Measurements from ENCODE around the gene SLIT3.

The SLIT3 gene

DNA sequence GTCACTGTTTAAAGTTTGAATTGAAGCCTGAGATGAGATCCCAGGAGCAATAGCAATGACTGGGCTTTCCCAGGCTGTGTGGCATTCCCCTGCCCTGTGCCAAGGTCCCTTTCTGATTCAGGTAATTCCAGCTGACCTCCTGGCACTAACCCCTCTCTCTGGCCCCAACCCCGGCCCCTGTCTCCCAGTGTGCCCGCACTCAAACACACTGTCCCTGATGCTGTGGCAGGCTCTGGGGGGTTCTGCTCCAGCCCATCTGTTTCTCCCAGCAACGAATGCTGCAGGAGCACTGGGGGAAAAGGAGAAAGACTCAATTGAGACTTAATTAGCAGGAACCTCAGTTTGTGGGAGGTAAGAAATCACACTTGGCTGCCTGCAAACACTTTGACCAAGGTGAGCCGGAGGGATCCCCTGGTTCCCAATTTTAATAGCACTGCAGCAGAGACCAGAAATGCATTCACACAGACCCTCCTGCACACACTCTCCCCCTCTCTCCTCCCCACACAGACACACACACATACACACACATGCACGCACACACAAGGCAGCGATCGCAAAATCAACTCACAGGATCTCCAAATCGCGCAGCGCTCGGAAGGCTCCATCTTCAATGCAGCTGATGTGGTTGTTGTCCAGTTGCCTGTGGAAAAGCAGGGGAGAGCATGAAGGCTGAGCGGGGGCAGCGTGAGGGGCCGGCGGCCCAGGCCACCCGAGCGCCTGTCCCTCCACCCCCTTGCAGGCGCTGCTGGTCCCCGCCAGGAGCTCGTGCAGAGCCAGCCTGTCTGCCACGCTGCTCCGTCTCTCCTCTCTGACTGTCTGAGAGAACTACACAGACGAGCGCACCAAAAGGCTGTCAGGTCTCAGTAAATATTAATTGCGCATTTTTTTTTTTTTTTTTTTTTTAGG lies 456.7 kb downstream of the SLIT3 start:
- DNase-seq: no peak

DNA sequence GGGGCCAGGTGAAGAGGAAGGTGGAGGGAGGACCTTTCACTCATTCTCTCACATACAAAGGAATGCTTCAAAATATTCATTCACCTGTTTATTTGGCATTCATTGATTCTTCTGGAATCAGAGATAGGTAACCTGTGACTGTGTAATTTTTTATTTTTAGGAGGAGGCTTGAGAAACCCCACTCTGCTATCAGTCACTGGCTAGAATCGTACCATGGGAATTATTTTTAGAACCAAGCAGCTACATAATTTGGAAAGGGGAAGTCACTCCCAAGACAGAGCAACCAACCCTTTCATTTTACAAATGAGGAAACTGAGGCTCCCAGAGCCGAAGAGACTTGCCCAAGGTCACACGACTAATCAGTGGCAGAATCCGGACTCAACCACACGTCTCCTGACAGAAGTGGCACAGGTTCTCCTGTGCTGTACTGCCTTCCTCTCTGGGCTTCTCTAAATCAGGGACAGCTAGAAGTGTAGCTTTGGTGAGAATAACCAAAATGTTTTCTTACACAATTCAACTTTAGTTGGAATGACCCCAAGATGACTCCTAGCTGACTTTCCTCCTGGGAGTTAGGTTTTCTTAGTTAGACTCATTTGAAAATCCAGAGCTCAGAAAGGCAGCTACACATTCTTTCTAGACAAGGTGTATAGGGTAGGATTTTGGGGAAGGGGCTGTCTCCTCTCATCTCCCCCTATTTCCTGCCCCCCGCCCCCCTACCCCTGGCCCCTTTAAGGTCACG lies 457.5 kb downstream of the SLIT3 start:
- no peak for DNase-seq

DNA sequence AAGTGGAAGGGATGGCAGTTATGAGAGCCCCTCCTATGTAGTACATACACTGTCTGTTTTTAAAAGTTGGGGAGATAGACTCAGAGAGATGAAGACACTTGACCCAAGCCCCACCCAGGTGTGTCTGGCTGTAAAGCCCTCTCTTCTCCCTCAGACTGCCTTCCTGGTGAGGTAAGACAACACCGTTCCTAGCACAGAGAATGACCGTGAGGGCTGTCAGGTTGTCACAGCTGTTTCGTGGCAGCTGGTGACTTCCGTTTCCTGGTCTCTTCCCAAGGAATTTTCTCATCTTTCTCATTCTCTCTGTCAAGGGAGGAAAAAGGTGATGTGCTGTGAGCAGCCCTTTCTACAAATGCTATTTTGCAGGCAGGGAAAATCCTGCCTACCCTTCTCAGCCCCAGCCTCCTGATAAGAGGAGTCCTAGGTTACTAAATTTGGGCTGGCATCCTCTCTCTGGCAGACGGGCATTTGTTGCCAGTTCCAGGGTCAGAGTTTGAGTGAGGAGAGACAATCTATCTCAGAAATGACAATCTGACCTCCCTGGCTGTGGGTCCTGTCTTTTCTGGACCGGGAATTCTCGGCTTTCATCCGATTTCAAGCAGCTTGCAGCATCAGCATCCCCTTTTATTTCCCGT lies 458.3 kb downstream of the SLIT3 start:
- DNase-seq: no peak

DNA sequence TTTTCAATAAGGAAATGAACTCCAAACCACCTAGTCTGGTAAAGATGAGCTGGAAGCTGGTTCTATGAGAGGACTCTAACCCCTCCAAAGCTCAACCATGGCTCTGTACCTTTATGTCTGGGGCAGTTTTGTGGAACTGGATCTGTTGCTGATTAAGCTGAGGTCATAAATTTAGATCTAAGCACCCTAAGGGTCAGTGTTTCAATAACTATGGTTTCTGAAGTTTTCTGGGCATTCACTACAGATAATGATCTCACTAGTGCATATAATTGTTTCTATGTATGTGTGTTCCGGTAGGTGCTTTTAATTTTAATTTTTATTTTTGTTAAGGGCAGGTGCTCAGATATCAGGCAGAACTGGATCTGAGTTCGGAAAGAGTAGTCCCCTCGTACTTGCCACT lies 463.1 kb downstream of the SLIT3 start:
- no peak for DNase-seq

DNA sequence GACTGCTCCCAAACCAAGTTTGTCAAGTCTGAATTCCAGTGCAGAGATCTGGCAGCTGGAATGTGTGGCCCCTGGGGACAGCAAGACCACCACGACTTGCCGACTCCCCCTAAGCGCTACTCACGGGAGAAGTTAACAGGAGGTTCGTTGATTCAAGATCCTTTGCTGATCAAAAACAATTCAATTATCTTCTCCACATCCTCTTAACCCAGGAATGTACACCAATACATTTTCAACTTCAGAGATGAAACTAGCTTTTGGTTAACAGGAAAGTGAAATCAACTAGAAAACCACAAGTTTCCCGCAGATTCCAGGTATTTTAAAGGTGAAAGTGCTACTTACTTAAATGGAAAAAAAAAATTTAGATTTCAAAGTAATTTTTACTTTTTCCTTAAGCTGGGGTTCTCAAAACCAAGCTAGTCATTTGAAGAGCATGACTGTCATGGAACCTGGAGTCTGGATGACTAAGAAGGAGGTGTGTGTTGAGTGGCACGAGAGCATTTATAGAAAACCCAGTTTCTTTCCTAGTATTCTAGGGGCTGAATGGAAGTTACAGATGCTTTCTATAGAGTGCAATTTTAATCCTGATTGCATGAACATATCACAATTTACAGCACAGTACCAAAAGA lies 464.2 kb downstream of the SLIT3 start:
- DNase-seq: no peak

DNA sequence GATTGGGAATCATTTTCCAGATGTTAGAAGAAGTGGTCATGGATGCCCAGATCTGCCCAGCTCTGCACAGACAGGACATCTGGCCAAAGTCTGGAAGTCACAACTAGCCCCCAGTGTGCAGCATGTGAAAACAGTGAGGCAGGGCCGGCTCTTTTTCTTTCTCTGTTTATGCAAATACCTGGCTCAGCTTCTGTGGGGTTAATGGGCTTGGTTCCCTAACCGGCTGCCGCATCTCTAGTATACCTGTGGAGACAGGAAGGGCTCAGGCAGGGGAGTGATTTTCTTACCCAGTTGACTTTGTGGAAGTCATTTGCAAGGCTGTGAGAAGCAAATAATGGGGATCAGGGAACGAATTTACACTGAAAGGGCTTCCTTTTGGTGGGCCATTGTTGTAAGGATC lies 467.0 kb downstream of the SLIT3 start:
- no peak for DNase-seq

DNA sequence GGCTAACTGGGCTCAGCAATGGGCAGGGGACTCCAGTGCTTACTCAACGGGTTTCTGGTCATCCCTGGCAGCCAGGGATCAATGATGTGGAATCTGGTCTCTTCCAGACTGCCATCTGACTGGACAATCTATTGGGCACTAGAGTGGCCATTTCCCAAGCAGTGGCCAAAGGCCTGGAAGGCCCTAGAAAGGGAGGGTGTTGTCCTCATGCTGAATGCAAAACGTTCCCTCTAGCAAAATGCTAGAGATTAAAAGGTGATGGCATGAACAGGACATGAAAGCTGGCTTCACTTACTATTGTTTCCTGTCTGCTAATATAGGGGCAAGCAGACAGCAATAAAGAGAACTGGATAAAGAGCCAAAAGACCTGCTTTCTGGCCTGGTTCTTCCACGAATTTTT lies 467.6 kb downstream of the SLIT3 start:
- no peak for DNase-seq

DNA sequence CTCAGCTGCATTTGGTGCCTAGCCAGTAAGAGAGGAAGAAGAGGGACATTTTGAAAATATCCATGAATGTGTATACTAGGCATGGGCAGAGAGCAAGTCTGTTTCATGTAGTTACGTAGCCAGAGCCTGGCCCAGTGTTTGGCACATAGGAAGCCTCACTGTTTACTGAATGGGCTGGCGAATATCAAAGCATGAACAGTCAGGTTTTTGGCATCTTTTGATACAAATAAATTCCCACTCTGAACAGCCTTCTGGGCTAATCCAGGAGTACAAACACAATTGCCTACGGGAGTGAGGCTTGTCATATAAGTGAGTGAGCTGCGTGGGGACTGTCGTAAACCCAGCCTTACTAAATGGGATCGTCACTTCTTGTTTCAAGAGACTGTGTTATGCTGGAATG lies 468.6 kb downstream of the SLIT3 start:
- DNase-seq: no peak

DNA sequence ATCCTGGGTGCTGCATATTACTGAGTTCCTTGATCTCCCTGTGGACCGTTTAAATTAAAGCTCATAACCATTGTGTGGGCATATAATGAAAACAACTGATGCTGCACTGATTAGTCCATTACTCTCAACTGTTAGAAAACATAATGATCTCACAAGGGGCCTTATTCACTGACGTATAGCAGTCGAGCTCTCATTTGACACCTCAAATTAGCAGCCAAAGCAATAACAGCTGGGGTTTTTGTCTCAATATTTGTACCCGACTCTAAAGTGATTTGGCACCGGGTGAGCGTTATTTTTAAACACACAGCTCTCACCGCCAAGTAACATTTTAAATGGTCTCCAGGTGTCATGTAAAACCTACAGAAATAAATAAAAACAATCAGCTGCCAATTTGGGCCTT lies 469.6 kb downstream of the SLIT3 start:
- DNase-seq: no peak

DNA sequence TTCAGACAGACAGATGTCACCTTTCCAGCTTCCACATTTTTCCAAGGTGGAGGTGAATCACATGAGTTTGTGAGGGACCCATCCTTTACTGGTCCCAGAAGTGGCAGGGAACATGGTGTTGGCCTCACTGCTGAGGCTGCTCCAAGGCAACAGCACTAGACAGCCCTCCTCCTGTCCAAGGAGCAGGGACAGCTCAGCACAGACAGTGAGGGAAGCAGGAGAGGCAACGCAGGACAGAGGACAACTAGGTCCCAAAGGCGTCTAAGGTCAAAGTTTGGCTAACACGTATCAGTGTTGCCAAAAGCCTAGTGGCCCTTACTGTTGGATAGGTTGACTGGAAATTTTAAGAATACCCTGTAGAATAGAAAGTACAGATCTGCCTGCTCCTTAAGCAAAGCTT lies 470.1 kb downstream of the SLIT3 start:
- no peak for DNase-seq

DNA sequence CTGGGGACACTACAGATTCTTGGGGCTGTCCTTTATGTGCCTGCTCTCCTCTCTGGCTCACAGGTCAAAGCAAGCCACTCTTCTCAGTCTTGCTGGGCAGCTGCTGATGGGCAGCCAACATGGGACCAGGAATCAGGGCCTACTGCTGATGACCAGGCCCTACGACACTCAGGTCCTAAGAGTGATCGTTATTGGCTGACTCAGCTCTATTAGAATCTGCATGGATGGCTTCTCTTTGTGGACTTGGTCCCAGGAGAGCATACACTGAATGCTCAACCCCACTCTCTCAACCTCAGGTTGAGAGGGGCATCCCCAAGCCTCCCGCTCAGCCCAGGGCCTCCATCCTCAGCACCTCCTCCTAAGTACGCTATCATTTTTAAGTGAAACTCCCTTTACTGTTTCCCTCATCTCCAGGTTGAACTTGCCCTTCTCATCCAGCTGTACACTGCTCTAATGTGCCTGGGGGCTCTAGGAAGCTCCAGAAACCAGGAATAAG lies 471.0 kb downstream of the SLIT3 start:
- DNase-seq: no peak

DNA sequence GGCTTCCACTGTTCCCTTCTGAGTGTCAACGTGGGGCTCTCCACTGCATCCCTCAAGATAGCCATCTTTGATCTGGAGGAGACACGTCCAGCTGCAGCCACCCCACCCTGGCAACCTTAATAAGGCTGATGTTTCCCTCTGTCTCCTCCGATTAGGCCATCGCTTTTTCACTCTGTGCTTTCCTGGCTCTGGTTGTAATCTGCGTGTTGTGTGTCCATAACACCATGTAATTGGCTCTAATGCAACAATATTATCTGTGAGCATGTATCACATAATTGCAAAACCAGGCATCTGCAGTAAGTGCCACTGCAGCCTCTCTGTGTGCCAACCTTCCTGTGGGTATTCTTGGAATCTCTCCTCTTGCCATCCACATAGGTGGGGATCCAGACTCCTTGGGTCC lies 471.9 kb downstream of the SLIT3 start:
- DNase-seq: no peak

DNA sequence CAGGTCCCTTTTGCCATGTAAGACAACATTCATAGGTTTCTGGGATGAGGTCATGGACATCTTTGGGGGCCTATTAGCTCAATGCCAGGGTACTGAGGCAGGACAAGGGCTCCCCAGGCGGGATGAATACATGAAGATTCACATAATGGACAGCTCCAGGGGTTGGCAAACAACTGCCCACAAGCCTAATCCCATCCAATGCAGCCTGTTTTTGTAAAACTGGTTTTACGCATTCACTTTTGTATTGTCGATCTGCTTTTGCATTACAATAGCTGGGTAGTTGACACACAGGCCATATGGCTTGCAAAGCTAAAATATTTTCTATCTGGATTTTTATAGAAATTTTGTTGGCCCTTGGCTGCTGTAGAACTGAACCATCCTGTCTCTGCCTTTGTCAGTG lies 473.3 kb downstream of the SLIT3 start:
- DNase-seq: no peak

DNA sequence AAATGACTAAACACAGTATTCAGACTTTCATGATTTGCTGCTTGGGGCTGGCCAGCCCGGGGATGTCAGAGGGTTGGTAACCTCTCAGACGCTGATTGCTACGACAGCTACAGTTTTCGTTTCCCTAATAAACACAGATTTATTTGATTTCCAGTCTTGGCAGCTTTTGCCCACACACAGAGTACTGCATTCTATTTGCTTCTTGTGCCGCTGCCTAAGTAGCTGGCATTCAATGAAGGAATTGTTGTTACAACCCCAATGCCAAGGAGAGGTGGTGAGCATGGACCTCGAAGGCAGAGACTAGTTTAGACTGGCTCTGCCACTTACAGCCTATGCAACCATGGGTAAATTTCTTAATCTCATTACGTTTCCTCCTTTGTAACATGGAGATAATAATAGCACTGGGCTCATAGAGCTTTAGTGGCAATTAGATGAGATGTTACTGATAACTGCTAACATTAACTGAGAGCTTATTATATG lies 474.7 kb downstream of the SLIT3 start:
- no peak for DNase-seq

DNA sequence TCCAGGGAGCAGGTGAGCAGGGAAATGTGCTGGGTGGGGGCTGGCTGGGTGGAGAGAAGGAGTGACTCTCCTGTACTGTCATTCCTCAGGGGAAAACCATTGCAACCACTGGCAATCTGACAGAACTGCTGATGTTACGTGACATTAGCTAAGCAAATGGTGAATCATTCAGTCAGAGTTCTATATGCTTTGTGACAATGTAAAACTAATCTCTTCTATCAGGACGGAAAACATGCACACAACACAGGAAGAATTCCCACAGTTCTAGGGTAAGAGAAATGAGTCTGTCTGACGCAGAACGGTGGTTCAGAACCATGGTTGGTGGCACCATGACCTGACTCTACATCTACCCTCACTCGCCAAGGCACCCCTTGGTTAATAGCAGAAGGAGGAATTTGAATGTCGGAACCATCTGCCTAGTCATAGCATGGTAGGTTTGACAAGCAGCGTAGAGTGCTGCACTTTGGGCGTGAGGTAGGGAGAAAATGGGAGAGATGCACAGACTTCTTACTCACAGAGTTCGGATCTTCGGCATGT lies 478.1 kb downstream of the SLIT3 start:
- no peak for DNase-seq

DNA sequence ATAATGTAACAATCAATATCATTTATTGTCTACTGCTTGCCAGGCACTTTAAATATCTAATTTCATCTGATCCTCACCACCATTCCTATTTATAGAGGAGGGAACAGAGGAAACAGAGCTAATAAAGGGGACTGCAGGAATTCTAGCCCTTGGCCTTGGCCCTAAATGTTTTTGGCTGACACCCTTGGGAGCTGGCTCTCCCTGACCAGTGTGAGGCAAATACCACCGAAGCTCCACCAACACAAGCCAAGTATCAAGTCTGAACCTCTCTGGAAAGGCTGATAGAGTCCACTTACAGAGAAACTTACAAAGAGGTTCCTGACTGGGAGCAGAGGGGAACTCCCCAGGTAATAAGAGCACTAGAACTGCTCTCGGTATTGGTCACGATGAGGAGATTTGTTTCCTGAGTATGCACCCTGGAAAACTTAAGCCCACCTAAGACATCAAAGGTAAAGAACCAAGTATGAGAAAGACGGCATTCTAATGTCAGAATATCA lies 478.6 kb downstream of the SLIT3 start:
- no peak for DNase-seq

DNA sequence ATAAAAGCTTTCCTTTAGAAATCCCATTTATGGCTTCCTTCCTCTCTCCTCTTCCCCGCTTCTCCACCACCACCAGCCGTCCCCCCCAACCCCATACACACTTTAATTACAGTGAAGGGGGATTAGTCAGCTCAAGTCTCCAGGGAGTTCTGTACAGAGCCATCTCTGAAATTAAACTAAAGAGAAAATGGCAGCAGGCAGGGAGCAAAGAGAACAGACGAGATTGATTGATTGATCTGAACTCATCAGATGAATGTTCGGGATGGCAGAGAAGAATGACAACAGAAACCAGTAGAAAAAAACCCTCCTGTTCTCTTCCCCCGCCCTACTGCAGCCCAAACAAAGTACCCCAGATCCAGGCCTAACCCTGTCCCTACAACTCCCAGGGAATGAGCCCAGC lies 480.1 kb downstream of the SLIT3 start:
- DNase-seq: no peak

DNA sequence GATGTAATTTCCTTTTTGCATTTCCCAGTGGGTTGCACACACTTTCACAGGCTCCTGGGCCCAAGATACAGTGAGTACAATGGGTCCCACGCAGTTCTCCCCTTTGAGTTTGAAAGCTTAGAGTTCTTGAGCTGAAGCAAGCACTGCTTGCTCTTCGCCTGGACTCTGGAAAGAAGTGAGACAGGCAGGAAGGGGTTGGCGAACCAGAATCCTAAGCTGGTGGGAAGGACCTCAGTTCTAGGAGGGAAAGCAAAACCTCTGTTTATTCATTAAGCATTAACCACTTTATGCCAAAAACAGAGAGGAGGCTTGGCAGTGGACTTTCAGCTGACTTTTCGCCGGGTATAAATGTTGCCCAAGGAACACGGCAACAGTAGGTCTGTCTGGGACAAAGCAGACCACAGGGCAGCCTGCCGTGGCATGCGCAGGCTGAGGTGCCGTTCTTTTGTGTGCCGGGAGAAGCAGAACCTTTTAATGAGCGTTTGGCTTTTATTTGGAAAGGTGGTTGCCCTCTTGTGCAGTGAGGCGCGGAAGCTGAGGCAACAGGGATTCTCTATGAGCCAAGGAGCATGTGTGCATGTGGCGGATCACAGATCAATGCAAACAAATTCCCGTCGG lies 481.8 kb downstream of the SLIT3 start:
- no peak for DNase-seq

DNA sequence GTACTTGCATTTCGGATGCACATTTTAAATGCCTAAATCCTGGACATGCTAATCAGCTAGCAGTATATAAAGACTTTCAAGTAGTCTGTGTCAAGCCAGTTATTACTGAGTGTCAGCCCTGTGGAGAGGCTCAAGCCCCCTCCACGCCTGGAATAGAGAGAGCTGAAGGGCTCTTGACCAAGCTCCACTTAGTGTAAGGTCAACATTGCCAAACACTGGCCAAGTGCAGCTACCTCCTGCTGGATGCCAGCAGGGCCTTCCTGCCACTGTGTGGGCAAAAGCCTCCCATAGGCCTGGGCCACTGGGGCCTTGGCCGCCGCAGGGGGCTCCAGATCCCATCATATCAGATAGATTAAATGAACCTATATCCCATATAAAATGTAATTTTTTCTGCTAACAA lies 482.4 kb downstream of the SLIT3 start:
- no peak for DNase-seq

DNA sequence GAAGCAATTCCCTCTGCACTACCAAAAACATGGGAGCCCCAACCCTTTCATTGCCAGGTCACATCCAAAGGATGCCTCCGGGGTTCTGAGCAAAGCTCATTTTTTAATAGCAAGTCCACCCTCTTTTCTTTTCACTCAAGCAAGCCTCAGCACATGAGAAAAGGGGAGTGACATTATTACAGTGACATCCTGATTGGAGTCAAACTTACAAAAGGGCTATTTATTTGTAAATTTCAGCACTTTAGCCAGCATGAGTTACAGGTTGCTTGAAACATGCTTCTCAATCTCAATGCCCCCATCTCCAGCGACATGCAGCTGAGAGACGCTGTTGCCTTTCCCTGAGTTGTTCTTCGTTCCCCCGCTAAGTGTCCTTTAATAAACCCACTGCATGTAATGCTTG lies 483.3 kb downstream of the SLIT3 start:
- no peak for DNase-seq

DNA sequence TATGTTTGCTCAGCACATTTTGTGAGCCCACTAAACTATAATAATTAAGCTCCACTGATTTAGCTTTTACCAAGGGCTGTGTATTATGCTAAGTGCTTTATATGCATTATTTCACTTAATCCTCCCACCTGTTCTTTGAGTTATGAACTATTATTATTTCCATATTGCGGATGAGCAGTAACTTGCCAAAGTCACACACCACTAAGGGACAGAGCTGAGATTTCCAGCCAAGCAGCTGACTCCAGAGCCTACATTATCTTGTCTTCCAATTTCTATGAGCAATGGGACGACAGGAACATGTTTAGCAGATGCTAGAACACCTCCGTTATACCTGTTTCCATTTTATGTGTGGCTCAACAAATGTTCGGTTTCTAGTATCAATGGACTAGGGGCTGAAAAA lies 484.3 kb downstream of the SLIT3 start:
- no peak for DNase-seq

All from NCI-H2171 (cell line).